MM.1S (cell line): ENCODE measurements around the gene FCHO2.

Experiments used
- CTCF ChIP-seq: fragments of 300-600 bp; sonication (generic); IDR thresholded peaks from 2 replicates; pipeline ENCODE4 v1.5.1; 2016; ENCODE audit warnings: antibody characterized with exemption, low read length, mixed read lengths
- EZH2phosphoT487 ChIP-seq: fragments of 300-600 bp; sonication (generic); IDR thresholded peaks from 2 replicates; pipeline ENCODE4 v1.6.1; 2018; ENCODE audit warnings: antibody characterized with exemption, low read length

- TF ChIP-seq CTCF: no peak
- no peak for TF ChIP-seq EZH2phosphoT487
Observed at GRCh38 chr5:73126957-73127356, 171.1 kb downstream of the FCHO2 start.
